NT2/D1 (cell line): ENCODE measurements around the gene BNC2.

Experiments
- SUZ12 ChIP-seq: IDR thresholded peaks from 2 replicates; pipeline ENCODE4 v1.6.1; 2011; ENCODE audit not compliant: insufficient read length, insufficient read depth; ENCODE audit errors: extremely low read depth
- YY1 ChIP-seq: IDR thresholded peaks from 2 replicates; pipeline ENCODE4 v1.6.1; 2011; ENCODE audit not compliant: insufficient read length, insufficient read depth
- ZNF274 ChIP-seq: IDR thresholded peaks from 2 replicates; pipeline ENCODE4 v1.6.1; 2011; ENCODE audit warnings: mild to moderate bottlenecking, low read depth, low read length

GRCh38 chr9:16532681-16533450, 337.6 kb downstream of the BNC2 start:
- TF ChIP-seq ZNF274 (no peak), SUZ12 (no peak), YY1 (no peak)
